ENCODE data around the gene EXO5. TPM values are rescaled to one million over a fixed set of nuclear protein-coding genes. Genes with fewer than 3 reads are reported as not detected.

EXO5 gene
- total and polyA plus RNA-seq, 2 of the 8 experiments (the other 6 are each of a cell fraction or from before 2014, with no cell fraction given), result 4.4 to 8.5 TPM

DNA sequence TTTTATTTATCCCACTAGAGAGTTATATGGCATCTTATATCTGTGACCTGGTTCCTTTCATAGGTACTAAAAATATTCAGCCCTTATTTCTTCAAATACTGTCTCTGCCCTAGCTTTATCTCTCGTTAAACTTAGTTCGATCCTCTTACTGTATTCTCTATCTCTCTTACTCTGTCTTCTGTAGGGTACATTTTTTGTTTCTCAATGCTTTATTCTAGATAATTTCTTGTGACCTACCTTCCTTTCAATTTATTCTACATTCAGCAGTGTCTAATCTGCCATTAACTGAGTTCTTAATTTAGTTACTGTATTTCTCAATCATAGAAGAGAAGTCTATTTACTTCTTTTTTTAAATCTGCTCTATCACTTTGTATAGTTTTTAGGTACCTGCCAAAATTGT, 33.3 kb upstream of the EXO5 start:
- H2BK15ac ChIP-seq (ENCODE audit: low read length), result no peak overlapping the region
- H3K4me1 ChIP-seq (replicated peaks in 1 of 4; ENCODE audit: control insufficient read depth in 3 of 4, insufficient read depth in 4 of 4, low read length in 3 of 4), result peaks cover 0 to 4% (median 0%) of the 10 kb centered on the region in 4 experiments; a peak in 1 of 7 replicates
- 78% methylated on average over 2 of the region's 2 CpGs; no CpG with 5 or more reads in 1 of the 2 experiments for WGBS, 2 experiments (ENCODE audit: extremely low coverage in 1 of 2, insufficient coverage in 1 of 2, insufficient read length in 1 of 2, insufficient replicate concordance in 2 of 2, low coverage in 1 of 2, low lambda C conversion rate in 2 of 2, missing lambda C conversion rate in 1 of 2)
- H3K23ac ChIP-seq (ENCODE audit: insufficient read length), result no peak overlapping the region
- ChIA-PET POLR2A (ENCODE audit: partially characterized antibody) (interaction anchor here (0.7 kb wide), 1 partner anchor 24 kb away, joined by 3 read pairs; no protein-coding TSS in a partner anchor), CTCF (ENCODE audit: partially characterized antibody) (no interaction called here)
- H4K5ac ChIP-seq (ENCODE audit: insufficient read length, low read depth, low read length), result no peak overlapping the region
- H4K8ac ChIP-seq (ENCODE audit: extremely low read depth, insufficient read depth, low read length), result no peak overlapping the region
- no peak overlapping the region for H3K27ac ChIP-seq (ENCODE audit: low read depth, low read length)
- no peak overlapping the region for H3K4ac ChIP-seq (replicated peaks; ENCODE audit: insufficient read length, low read depth, low read length)
- peaks cover 0 to 3% (median 0%) of the 10 kb centered on the region in 4 experiments; a peak in 1 of 7 replicates for H3K27me3 ChIP-seq (replicated peaks in 1 of 4; ENCODE audit: control insufficient read depth in 3 of 4, extremely low read depth in 1 of 4, insufficient read depth in 3 of 4, low read length in 3 of 4)
- no peak overlapping the region for H3K14ac ChIP-seq (ENCODE audit: insufficient read length)
- no peak overlapping the region for H3K9ac ChIP-seq (replicated peaks in 1 of 4; ENCODE audit: extremely low read depth in 1 of 4, low read depth in 3 of 4, low read length in 3 of 4)
- H3K36me3 ChIP-seq (ENCODE audit: control insufficient read depth in 2 of 4, insufficient read depth in 4 of 4, low read length in 3 of 4), result no peaks in the 10 kb centered on the region
- no peak overlapping the region for H2AK5ac ChIP-seq (ENCODE audit: low read depth, low read length)
- FAIRE-seq (no peak), DNase-seq (ENCODE audit: low read depth in 1 of 2, low spot score in 2 of 2) (no peak)
- H2BK12ac ChIP-seq (ENCODE audit: low read depth, low read length), result no peak overlapping the region
- H3K56ac ChIP-seq (replicated peaks; ENCODE audit: insufficient read length, low read depth, low read length), result no peak overlapping the region
- H2BK120ac ChIP-seq (replicated peaks; ENCODE audit: low read depth, low read length), result no peak overlapping the region
- H3K23me2 ChIP-seq (ENCODE audit: low read depth, low read length), result peaks cover 7% of the 10 kb centered on the region
- TF ChIP-seq ASH2L (IDR thresholded peaks at IDR 0.05; ENCODE audit: low read length), result no peak
- TF ChIP-seq BCL11A (IDR thresholded peaks at IDR 0.05; ENCODE audit: low read depth in 2 of 2, low read length in 2 of 2), result no peak
- TF ChIP-seq SIN3A (conservative IDR thresholded peaks at IDR 0.05 in 1 of 2, IDR thresholded peaks at IDR 0.05 in 1 of 2; ENCODE audit: low read depth in 1 of 2, low read length in 2 of 2), result no peak
- no peak for TF ChIP-seq CHD1 (IDR thresholded peaks at IDR 0.05; ENCODE audit: low read depth, low read length)
- H3K18ac ChIP-seq (ENCODE audit: extremely low read depth, low read length), result no peak overlapping the region
- no peaks in the 10 kb centered on the region for H3K79me1 ChIP-seq (ENCODE audit: low read depth, low read length)
- no peak overlapping the region for H2BK5ac ChIP-seq (ENCODE audit: low read depth, low read length)
- H2BK20ac ChIP-seq (ENCODE audit: low read length), result no peak overlapping the region
- no peaks in the 10 kb centered on the region for H3K79me2 ChIP-seq (ENCODE audit: control insufficient read depth in 1 of 2, insufficient read depth in 2 of 2, low read length in 2 of 2)
- H4K20me1 ChIP-seq (replicated peaks in 1 of 2; ENCODE audit: control insufficient read depth in 1 of 2, insufficient read depth in 2 of 2, low read length in 2 of 2), result peaks cover 0 to 2% of the 10 kb centered on the region in 2 experiments
- no peak overlapping the region for H2AFZ ChIP-seq (ENCODE audit: low read length)
- H3K9me3 ChIP-seq (ENCODE audit: insufficient read depth in 2 of 2, low read depth in 1 of 2, low read length in 1 of 2), result peaks cover 5 to 12% of the 10 kb centered on the region in 2 experiments
- no peak overlapping the region for H4K91ac ChIP-seq (replicated peaks; ENCODE audit: insufficient read length, low read length)
- no peak overlapping the region for H3K4me2 ChIP-seq (ENCODE audit: insufficient read depth in 1 of 2, low read depth in 2 of 2, low read length in 2 of 2)
- no peak overlapping the region for H3K4me3 ChIP-seq (ENCODE audit: extremely low read depth in 1 of 4, insufficient read depth in 2 of 4, low read depth in 3 of 4, low read length in 4 of 4)
